Vagina (tissue), 2 donors: ENCODE measurements around the gene PRTG. TPM values are rescaled to one million over a fixed set of nuclear protein-coding genes. Genes with fewer than 3 reads are reported as not detected.
"Not testable (repeated sequence)": the region's sequence is repeated elsewhere in the genome, so short reads cannot be mapped to it uniquely, and the experiment has no call there.

Experiments used
- DNase-seq, 2 donors: peaks; one replicate each; pipeline ENCODE4 v3.0.0-alpha.2; 2017; ENCODE audit errors: extremely low spot score in 2 of 2
- H3K27ac ChIP-seq: fragments of 200-600 bp; sonication (generic); one replicate; pipeline ENCODE4 v1.5.1; 2019
- H3K27me3 ChIP-seq: fragments of 200-600 bp; sonication (generic); one replicate; pipeline ENCODE4 v1.5.1; 2019
- H3K36me3 ChIP-seq, 2 donors: fragments of 200-600 bp; sonication (generic); one replicate each; pipeline ENCODE4 v1.5.1; 2017 to 2019
- H3K4me1 ChIP-seq: fragments of 200-600 bp; sonication (generic); one replicate; pipeline ENCODE4 v1.5.1; 2019
- H3K4me3 ChIP-seq, 2 donors: fragments of 200-600 bp; sonication (generic); 1 replicate in 1 of 2; 2 replicates in 1 of 2; pipeline ENCODE4 v1.5.1; 2016 to 2019
- H3K9me3 ChIP-seq: fragments of 200-600 bp; sonication (generic); one replicate; pipeline ENCODE4 v1.5.1; 2019
- POLR2A ChIP-seq, 2 donors: fragments of 450-650 bp; IDR thresholded peaks; one replicate each; pipeline ENCODE4 v1.6.1; 2017; ENCODE audit warnings: antibody characterized with exemption in 2 of 2, mild to moderate bottlenecking in 2 of 2, moderate library complexity in 2 of 2
- POLR2AphosphoS5 ChIP-seq, 2 donors: sonication (generic); formaldehyde crosslinking; IDR thresholded peaks; one replicate each; pipeline ENCODE4 v1.9.0; 2017; ENCODE audit warnings: antibody characterized with exemption in 2 of 2, mild to moderate bottlenecking in 2 of 2, low read depth in 1 of 2; ENCODE audit not compliant: insufficient read depth in 1 of 2
- intact Hi-C: fragments of 100-400 bp; cut with DNase I; formaldehyde crosslinking; loops from one replicate; pipeline ENCODE4 v1.15.1; 2023
- total RNA-seq: library from RNA; depleted of rRNA; stranded (reverse); fragments of >200 nt; gene quantifications from one replicate; pipeline ENCODE4 v1.2.3, GENCODE V29; 2016
- TF ChIP-seq, protein P1 (sequence below), 3 experiments: fragments of 450-650 bp in 2 of 3; fragments of 200-600 bp in 1 of 3; sonication (generic) in 1 of 3; IDR thresholded peaks; one replicate each; pipeline ENCODE4 v1.5.1; 2017 to 2019; ENCODE audit warnings: antibody characterized with exemption in 3 of 3, mild to moderate bottlenecking in 2 of 3, moderate library complexity in 2 of 3

The PRTG gene
- total RNA-seq, 1 donor from 2014 or later, result 5.2 TPM

DNA sequence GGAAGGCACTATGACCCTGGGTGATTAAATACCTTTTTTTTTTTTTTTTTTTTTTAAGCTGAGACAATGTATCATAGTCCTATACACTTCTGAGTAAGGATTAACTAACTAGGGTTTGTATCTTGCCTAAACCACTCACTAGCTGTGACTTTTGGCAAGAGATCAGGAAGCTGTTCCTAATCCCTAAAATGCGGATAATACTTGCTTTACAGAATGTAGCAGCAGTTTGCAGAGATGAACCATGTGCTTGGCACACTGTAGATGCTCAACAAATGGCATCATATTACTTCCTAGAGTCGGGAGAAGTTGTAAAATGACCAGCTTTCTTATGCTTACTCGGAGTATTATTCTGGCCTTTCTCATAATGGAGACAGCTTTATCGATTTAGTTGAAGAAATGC, 129.2 kb downstream of the PRTG start:
- Histone ChIP-seq H3K27ac (no peak overlapping the region), H3K4me1 (no peaks in the 10 kb centered on the region), H3K9me3 (no peaks in the 10 kb centered on the region), H3K27me3 (no peaks in the 10 kb centered on the region), H3K4me3 (no peak overlapping the region), H3K36me3 (no peaks in the 10 kb centered on the region)
- DNase-seq, result no peak
- no peak for TF ChIP-seq POLR2A (IDR thresholded peaks at IDR 0.05)
- TF ChIP-seq, protein P1, sequence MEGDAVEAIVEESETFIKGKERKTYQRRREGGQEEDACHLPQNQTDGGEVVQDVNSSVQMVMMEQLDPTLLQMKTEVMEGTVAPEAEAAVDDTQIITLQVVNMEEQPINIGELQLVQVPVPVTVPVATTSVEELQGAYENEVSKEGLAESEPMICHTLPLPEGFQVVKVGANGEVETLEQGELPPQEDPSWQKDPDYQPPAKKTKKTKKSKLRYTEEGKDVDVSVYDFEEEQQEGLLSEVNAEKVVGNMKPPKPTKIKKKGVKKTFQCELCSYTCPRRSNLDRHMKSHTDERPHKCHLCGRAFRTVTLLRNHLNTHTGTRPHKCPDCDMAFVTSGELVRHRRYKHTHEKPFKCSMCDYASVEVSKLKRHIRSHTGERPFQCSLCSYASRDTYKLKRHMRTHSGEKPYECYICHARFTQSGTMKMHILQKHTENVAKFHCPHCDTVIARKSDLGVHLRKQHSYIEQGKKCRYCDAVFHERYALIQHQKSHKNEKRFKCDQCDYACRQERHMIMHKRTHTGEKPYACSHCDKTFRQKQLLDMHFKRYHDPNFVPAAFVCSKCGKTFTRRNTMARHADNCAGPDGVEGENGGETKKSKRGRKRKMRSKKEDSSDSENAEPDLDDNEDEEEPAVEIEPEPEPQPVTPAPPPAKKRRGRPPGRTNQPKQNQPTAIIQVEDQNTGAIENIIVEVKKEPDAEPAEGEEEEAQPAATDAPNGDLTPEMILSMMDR (IDR thresholded peaks at IDR 0.05), result no peak
- TF ChIP-seq POLR2AphosphoS5 (IDR thresholded peaks at IDR 0.05; ENCODE audit: insufficient read depth in 1 of 2, low read depth in 1 of 2), result no peak
- intact Hi-C loops, result no loop called here

DNA sequence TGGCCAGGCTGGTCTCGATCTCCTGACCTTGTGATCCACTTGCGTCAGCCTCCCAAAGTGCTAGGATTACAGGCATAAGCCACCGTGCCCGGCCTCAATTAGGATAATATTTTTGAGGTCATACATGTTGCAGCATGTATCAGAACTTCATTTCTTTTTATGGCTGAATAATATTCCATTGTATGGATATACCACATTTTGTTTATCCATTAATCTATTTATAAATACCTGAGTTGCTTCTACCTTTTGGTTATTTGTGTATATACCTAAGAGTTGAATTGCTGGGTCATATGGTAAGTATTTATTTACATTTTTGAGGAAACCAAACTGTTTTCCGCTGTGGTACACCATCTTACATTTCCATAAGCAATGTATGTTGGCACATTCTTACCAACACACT, 136.7 kb downstream of the PRTG start:
- Histone ChIP-seq H3K27ac (no peak overlapping the region), H3K4me3 (no peak overlapping the region), H3K36me3 (no peaks in the 10 kb centered on the region), H3K9me3 (no peaks in the 10 kb centered on the region), H3K4me1 (no peaks in the 10 kb centered on the region), H3K27me3 (no peaks in the 10 kb centered on the region)
- TF ChIP-seq POLR2AphosphoS5 (IDR thresholded peaks at IDR 0.05; ENCODE audit: insufficient read depth in 1 of 2, low read depth in 1 of 2), result no peak
- TF ChIP-seq, protein P1 (IDR thresholded peaks at IDR 0.05), result no peak
- no peak for TF ChIP-seq POLR2A (IDR thresholded peaks at IDR 0.05)
- intact Hi-C loops, result no loop called here
- no peak for DNase-seq

DNA sequence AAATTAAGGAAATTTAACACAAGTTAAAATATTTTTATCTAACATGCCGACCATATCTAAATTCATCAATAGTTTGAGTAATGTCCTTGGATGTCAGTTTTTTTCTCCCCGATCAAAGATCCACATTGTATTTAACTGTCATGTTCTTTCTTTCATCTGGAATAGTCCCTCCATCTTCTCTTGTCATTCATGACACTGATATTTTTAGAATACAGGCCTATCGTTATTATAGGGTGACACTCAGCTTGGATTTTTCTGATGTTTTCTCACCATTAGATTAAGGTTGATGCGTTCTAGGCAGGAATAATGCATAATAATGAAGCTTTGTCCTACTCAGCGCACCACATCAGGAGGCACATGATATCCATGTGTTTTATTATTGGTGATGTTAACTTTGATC, 141.6 kb downstream of the PRTG start:
- Histone ChIP-seq H3K27ac (no peak overlapping the region), H3K27me3 (no peaks in the 10 kb centered on the region), H3K36me3 (no peaks in the 10 kb centered on the region), H3K4me3 (no peak overlapping the region), H3K4me1 (no peaks in the 10 kb centered on the region), H3K9me3 (no peaks in the 10 kb centered on the region)
- intact Hi-C loops, result no loop called here
- TF ChIP-seq, protein P1 (IDR thresholded peaks at IDR 0.05), result no peak
- TF ChIP-seq POLR2AphosphoS5 (IDR thresholded peaks at IDR 0.05; ENCODE audit: insufficient read depth in 1 of 2, low read depth in 1 of 2), result no peak
- DNase-seq, result no peak

DNA sequence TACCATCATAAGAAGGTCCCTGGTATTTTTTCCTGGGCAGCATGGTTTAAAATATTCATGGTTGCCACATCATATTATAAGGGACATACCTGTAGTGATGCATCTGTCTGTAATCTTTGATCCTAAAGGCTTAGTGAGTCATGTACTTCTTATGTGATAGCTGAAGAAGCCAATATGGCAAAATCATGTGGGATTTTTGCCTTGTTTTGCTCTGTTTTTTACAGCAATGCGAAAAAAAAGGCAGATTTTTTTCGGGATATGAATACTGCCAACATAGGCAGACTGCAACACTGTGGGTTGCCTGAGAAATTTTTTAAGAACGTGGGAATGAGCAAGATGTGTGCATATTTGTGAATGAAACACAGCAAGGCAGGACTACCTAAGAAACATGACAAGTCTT, 143.5 kb downstream of the PRTG start:
- H3K27me3 ChIP-seq, result no peaks in the 10 kb centered on the region
- intact Hi-C loops, result no loop called here
- no peak overlapping the region for H3K27ac ChIP-seq
- TF ChIP-seq, protein P1 (IDR thresholded peaks at IDR 0.05), result no peak
- no peak for TF ChIP-seq POLR2A (IDR thresholded peaks at IDR 0.05)
- TF ChIP-seq POLR2AphosphoS5 (IDR thresholded peaks at IDR 0.05; ENCODE audit: insufficient read depth in 1 of 2, low read depth in 1 of 2), result no peak
- no peaks in the 10 kb centered on the region for H3K4me1 ChIP-seq
- H3K36me3 ChIP-seq, result no peaks in the 10 kb centered on the region
- H3K9me3 ChIP-seq, result no peaks in the 10 kb centered on the region
- H3K4me3 ChIP-seq, result no peak overlapping the region
- no peak for DNase-seq

DNA sequence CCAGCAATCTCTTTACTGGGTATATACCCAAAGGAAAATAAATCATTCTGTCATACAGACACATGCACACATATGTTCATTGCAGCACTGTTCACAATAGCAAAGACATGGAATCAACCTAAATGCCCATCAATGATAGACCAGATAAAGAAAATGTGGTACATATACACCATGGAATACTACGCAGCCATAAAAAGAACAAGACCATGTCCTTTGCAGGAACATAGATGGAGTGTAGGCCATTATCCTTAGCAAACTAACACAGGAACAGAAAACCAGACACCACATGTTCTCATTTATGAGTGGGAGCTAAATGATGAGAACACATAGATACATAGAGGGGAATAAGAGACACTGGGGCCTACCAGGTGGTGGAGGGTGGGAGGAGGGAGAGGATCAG, 149.9 kb downstream of the PRTG start:
- H3K27me3 ChIP-seq, H3K4me1 ChIP-seq, H3K36me3 ChIP-seq, DNase-seq, H3K9me3 ChIP-seq, H3K4me3 ChIP-seq, intact Hi-C loops, H3K27ac ChIP-seq: not testable (repeated sequence)

DNA sequence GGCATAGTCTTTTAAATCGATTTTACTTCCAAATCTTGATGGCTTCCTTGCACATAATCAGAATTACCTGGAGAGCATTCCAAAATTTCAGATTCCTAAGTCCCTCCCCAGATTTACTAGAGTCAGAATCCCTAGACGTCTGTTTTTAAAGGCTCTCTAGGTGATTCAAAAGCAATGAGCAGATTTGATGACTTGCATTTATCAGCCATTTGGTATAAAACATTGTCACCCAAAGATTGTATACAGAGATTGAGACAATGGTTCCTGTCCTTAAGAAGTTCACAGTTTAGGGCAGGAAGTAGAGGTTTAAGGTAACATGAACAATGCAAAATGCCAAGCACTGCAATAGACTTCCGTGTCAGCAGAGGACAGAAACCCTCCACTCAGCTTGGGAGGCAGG, 152.2 kb downstream of the PRTG start:
- Histone ChIP-seq H3K4me1 (peaks cover 11% of the 10 kb centered on the region), H3K27me3 (no peaks in the 10 kb centered on the region), H3K36me3 (no peaks in the 10 kb centered on the region), H3K27ac (no peak overlapping the region), H3K4me3 (no peak overlapping the region), H3K9me3 (no peaks in the 10 kb centered on the region)
- DNase-seq, result no peak
- intact Hi-C loops, result no loop called here
- TF ChIP-seq POLR2AphosphoS5 (IDR thresholded peaks at IDR 0.05; ENCODE audit: insufficient read depth in 1 of 2, low read depth in 1 of 2) (no peak), POLR2A (IDR thresholded peaks at IDR 0.05) (no peak)
- TF ChIP-seq, protein P1 (IDR thresholded peaks at IDR 0.05), result no peak
